Fibroblast of the aortic adventitia (primary cell): ENCODE data around the gene PLA2G4F. TPM values are rescaled to one million over a fixed set of nuclear protein-coding genes. Genes with fewer than 3 reads are reported as not detected.

Source experiments
- DNase-seq: peaks from one replicate; pipeline ENCODE4 v3.0.0-alpha.2; 2010; ENCODE audit warnings: low read depth
- H3K4me3 ChIP-seq: 2 replicates; pipeline ENCODE4 v1.5.1; 2011; ENCODE audit warnings: low read depth, mild to moderate bottlenecking, control low read depth, low read length, moderate library complexity
- CTCF ChIP-seq: IDR thresholded peaks from 2 replicates; pipeline ENCODE4 v1.5.1; 2011; ENCODE audit warnings: mild to moderate bottlenecking, low read length, control low read depth, inconsistent platforms; ENCODE audit not compliant: insufficient read depth
- total RNA-seq: library from RNA; depleted of rRNA; stranded (reverse); fragments of >200 nt; gene quantifications from 2 replicates; pipeline ENCODE4 v1.2.3, GENCODE V29; 2012; ENCODE audit warnings: low replicate concordance

Gene PLA2G4F
- total RNA-seq, 1 donor = not detected

GRCh38 chr15:42149493-42150218, 6.8 kb downstream of the PLA2G4F start:
- no peak overlapping the region for H3K4me3 ChIP-seq
- TF ChIP-seq CTCF = no peak
- no peak for DNase-seq

GRCh38 chr15:42148808-42149492, 7.5 kb downstream of the PLA2G4F start:
- no peak for TF ChIP-seq CTCF
- no peak overlapping the region for H3K4me3 ChIP-seq
- no peak for DNase-seq

- no peak overlapping the region for H3K4me3 ChIP-seq
- TF ChIP-seq CTCF = no peak
- DNase-seq = no peak
These were observed 9.1 kb downstream of the PLA2G4F start for GRCh38 chr15:42147431-42147735.

GRCh38 chr15:42146551-42147430, 9.6 kb downstream of the PLA2G4F start:
- DNase-seq = no peak
- H3K4me3 ChIP-seq = no peak overlapping the region
- no peak for TF ChIP-seq CTCF

GRCh38 chr15:42145546-42146455, 10.6 kb downstream of the PLA2G4F start:
- no peak for DNase-seq
- H3K4me3 ChIP-seq = no peak overlapping the region

More at GRCh38 chr15:42145546-42146455, 10.6 kb downstream of the PLA2G4F start:
- no peak for TF ChIP-seq CTCF
